ENCODE results near the gene RPS4Y1.
"Not testable (repeated sequence)": the region's sequence is repeated elsewhere in the genome, so short reads cannot be mapped to it uniquely, and the experiment has no call there.

Gene RPS4Y1

GRCh38 chrY:2841471-2841893 is at the start of gene RPS4Y1:
Gene RPS4Y1 (plus strand): TSS chrY:2841602. CDS start chrY:2841625, 23 bp downstream.
- Mint-ChIP-seq H3K4me1 (ENCODE audit: low read depth) (peaks cover 23% of the 10 kb centered on the region), H3K4me3 (peak within 1 kb of the TSS; percentile 79), H3K27ac (peak within 1 kb of the TSS; percentile 76), H3K27me3 (peaks cover 3% of the 10 kb centered on the region), H3K9me3 (no peaks in the 10 kb centered on the region), H3K36me3 (ENCODE audit: low read depth) (peaks cover 42% of the 10 kb centered on the region)
- intact Hi-C loops (cut with micrococcal nuclease), result loop anchor here (10.0 kb wide), 1 partner anchor 163 kb away; no protein-coding TSS in a partner anchor

DNA sequence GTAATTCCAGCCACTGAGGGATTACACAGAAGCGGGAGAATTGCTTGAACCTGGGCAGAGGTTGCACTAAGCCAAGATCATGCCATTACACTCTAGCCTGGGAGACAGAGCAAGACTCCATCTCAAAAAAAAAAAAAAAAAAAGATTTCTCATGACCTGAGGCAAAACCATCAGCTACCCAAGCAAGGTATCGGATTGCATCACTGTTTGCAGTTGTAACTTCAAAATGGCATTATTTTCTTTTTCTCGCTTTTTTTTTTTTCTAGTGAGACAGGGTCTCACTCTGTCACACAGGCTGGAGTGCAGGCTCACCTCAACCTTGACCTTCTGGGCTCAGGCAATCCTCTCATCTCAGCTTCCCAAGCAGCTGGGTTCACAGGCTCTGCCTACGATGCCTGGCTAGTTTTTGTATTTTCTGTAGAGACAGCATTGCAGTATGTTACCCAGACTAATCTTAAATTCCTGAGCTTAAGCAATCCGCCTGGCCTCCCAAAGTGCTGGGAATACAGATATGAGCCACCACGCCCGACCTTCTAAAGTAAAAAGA is 44.4 kb upstream of the RPS4Y1 start:
- no peak overlapping the region for H3K4me3 Mint-ChIP-seq
- no peak overlapping the region for H3K27ac Mint-ChIP-seq
- peaks cover 2% of the 10 kb centered on the region for H3K27me3 Mint-ChIP-seq
- intact Hi-C loops (cut with micrococcal nuclease), result no loop called here
- no peaks in the 10 kb centered on the region for H3K9me3 Mint-ChIP-seq
- no peaks in the 10 kb centered on the region for H3K36me3 Mint-ChIP-seq (ENCODE audit: low read depth)
- H3K4me1 Mint-ChIP-seq (ENCODE audit: low read depth), result no peaks in the 10 kb centered on the region

- Mint-ChIP-seq H3K27me3 (no peaks in the 10 kb centered on the region), H3K27ac (no peak overlapping the region), H3K4me1 (ENCODE audit: low read depth) (no peaks in the 10 kb centered on the region), H3K9me3 (no peaks in the 10 kb centered on the region), H3K4me3 (no peak overlapping the region), H3K36me3 (ENCODE audit: low read depth) (no peaks in the 10 kb centered on the region)
- intact Hi-C loops (cut with micrococcal nuclease), result no loop called here
Measured at GRCh38 chrY:2797991-2798390, 43.4 kb upstream of the RPS4Y1 start.

DNA sequence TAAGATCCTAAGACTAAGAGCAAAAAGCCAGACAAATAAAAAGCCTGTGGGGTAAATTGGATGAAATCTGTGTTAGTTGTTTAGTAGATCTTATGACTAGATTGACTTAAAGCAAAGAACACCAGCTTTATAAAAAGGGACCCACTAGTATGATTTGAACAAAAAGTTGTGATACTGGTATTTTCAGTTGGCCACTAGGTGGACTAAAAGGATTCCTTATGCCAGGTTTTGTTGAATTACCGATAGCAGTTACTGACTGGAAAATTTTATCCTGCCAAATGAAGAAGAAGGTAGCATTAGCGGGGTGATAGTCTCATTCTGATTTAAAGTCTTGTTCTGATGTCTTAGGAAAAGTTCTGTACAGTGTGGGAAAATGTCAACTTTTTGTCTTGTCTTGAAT is 41.2 kb upstream of the RPS4Y1 start:
- Mint-ChIP-seq H3K27ac (no peak overlapping the region), H3K4me1 (ENCODE audit: low read depth) (no peaks in the 10 kb centered on the region), H3K36me3 (ENCODE audit: low read depth) (no peaks in the 10 kb centered on the region), H3K27me3 (no peaks in the 10 kb centered on the region), H3K4me3 (no peak overlapping the region), H3K9me3 (no peaks in the 10 kb centered on the region)
- intact Hi-C loops (cut with micrococcal nuclease), result no loop called here

GRCh38 chrY:2817146-2817896 is 24.1 kb upstream of the RPS4Y1 start:
- H3K4me1 Mint-ChIP-seq (ENCODE audit: low read depth); H3K36me3 Mint-ChIP-seq (ENCODE audit: low read depth); H3K27ac Mint-ChIP-seq; H3K27me3 Mint-ChIP-seq; H3K4me3 Mint-ChIP-seq; intact Hi-C loops (cut with micrococcal nuclease); H3K9me3 Mint-ChIP-seq: not testable (repeated sequence)

DNA sequence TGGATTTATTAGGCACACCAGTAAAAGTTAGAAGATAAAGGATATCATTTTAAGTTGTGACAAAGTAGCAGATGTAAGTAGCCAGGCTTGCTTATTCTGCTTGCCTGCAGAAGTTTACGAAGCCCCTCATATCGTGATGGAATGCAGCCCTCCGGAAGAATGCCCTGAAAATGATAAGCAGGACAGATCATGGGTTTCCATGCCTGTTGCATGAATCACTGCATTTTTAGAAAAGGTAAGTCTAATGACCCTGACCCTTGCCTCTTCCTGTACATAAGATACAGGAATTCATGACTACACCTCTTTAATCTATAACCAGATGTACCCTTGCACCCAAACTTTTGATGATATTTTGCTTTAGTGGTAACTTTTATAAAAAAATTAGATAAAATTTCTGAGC is 16.9 kb upstream of the RPS4Y1 start:
- peaks cover 7% of the 10 kb centered on the region for H3K27me3 Mint-ChIP-seq
- H3K27ac Mint-ChIP-seq, result no peak overlapping the region
- no peaks in the 10 kb centered on the region for H3K4me1 Mint-ChIP-seq (ENCODE audit: low read depth)
- intact Hi-C loops (cut with micrococcal nuclease), result no loop called here
- no peaks in the 10 kb centered on the region for H3K36me3 Mint-ChIP-seq (ENCODE audit: low read depth)
- no peaks in the 10 kb centered on the region for H3K9me3 Mint-ChIP-seq
- no peak overlapping the region for H3K4me3 Mint-ChIP-seq

DNA sequence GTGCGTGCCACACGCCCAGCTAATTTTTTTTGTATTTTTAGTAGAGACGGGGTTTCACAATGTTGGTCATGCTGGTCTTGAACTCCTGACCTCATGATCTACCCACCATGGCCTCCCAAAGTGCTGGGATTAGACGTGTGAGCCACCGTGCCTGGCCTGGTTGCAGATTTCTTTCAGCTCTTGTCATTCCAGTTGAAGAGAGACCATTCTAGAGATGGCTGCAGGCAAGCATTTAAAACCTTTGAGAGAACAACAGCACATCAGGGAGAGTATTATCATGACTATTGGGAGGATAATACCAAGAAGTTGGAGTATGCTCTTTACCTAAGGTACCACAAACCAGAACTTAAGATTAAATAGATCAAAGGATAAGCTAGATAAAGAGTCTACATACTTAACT is 12.9 kb upstream of the RPS4Y1 start:
- no peak overlapping the region for H3K27ac Mint-ChIP-seq
- peaks cover 9% of the 10 kb centered on the region for H3K9me3 Mint-ChIP-seq
- H3K4me1 Mint-ChIP-seq (ENCODE audit: low read depth), result no peaks in the 10 kb centered on the region
- intact Hi-C loops (cut with micrococcal nuclease), result no loop called here
- peaks cover 17% of the 10 kb centered on the region for H3K27me3 Mint-ChIP-seq
- H3K4me3 Mint-ChIP-seq, result no peak overlapping the region
- no peaks in the 10 kb centered on the region for H3K36me3 Mint-ChIP-seq (ENCODE audit: low read depth)

- H3K27me3 Mint-ChIP-seq, result peaks cover 24% of the 10 kb centered on the region
- no peaks in the 10 kb centered on the region for H3K4me1 Mint-ChIP-seq (ENCODE audit: low read depth)
- no peak overlapping the region for H3K27ac Mint-ChIP-seq
- intact Hi-C loops (cut with micrococcal nuclease), result no loop called here
- no peak overlapping the region for H3K4me3 Mint-ChIP-seq
- H3K36me3 Mint-ChIP-seq (ENCODE audit: low read depth), result no peaks in the 10 kb centered on the region
- H3K9me3 Mint-ChIP-seq, result peaks cover 6% of the 10 kb centered on the region
Measured at GRCh38 chrY:2835230-2835629, 6.2 kb upstream of the RPS4Y1 start.

GRCh38 chrY:2837078-2837477 is 4.3 kb upstream of the RPS4Y1 start:
- H3K4me3 Mint-ChIP-seq, result no peak overlapping the region
- no peak overlapping the region for H3K27ac Mint-ChIP-seq
- no peaks in the 10 kb centered on the region for H3K9me3 Mint-ChIP-seq
- H3K4me1 Mint-ChIP-seq (ENCODE audit: low read depth), result no peaks in the 10 kb centered on the region
- peaks cover 18% of the 10 kb centered on the region for H3K27me3 Mint-ChIP-seq
- peaks cover 6% of the 10 kb centered on the region for H3K36me3 Mint-ChIP-seq (ENCODE audit: low read depth)
- intact Hi-C loops (cut with micrococcal nuclease), result no loop called here

GRCh38 chrY:2837932-2838331 is 3.5 kb upstream of the RPS4Y1 start:
- no peak overlapping the region for H3K4me3 Mint-ChIP-seq
- no peaks in the 10 kb centered on the region for H3K9me3 Mint-ChIP-seq
- H3K27me3 Mint-ChIP-seq, result peaks cover 17% of the 10 kb centered on the region
- H3K36me3 Mint-ChIP-seq (ENCODE audit: low read depth), result peaks cover 9% of the 10 kb centered on the region
- peaks cover 5% of the 10 kb centered on the region for H3K4me1 Mint-ChIP-seq (ENCODE audit: low read depth)
- intact Hi-C loops (cut with micrococcal nuclease), result no loop called here
- H3K27ac Mint-ChIP-seq, result no peak overlapping the region

DNA sequence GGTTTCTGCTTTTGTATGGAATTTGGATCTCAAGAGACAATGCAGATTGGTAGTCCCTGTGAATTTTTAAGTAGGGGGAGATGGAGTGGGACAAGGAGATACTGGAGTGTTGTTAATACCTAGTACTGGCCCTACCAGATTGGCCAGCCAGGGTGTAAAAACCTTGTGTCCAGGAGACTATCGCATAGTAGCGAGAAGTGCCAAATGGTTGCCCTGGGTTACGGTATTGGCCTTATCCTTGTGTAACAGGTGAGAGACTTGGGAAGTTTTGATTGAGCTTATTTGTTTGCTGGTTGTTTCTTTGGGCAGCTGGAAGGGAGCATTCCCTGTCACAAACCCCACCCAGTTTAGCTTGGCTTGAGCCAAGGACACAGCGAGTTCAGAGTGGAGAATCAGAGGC is 5.4 kb downstream of the RPS4Y1 start:
- H3K27ac Mint-ChIP-seq, result no peak overlapping the region
- H3K4me3 Mint-ChIP-seq, result no peak overlapping the region
- H3K36me3 Mint-ChIP-seq (ENCODE audit: low read depth), result peaks cover 91% of the 10 kb centered on the region

DNA sequence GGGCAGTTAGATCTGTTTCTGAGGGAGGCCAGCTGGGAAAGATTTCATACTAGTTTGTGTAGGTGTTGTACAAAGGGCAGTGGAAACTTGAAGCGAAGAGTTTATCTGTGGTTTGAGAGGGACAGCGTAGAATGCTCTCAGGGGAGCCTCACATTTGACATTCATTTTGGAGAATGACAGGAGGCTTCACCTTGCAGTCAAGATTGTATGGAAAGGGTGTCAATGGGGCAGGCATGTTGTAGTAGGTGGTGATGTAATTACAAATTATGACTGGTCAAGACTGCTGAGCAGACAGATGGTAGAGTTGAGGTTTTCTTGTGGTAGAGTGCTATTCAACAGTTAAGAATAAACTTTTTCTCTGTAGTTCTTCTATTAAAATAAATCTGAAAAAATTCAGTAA is 7.0 kb downstream of the RPS4Y1 start:
- Mint-ChIP-seq H3K9me3 (no peaks in the 10 kb centered on the region), H3K4me3 (no peak overlapping the region), H3K27me3 (no peaks in the 10 kb centered on the region), H3K4me1 (ENCODE audit: low read depth) (peaks cover 36% of the 10 kb centered on the region), H3K36me3 (ENCODE audit: low read depth) (peaks cover 93% of the 10 kb centered on the region), H3K27ac (no peak overlapping the region)
- intact Hi-C loops (cut with micrococcal nuclease), result loop anchor here (10.0 kb wide), 1 partner anchor 156 kb away; no protein-coding TSS in a partner anchor

More for the DNA sequence above, 5.4 kb downstream of the RPS4Y1 start:
- Mint-ChIP-seq H3K27me3 (no peaks in the 10 kb centered on the region), H3K4me1 (ENCODE audit: low read depth) (peaks cover 43% of the 10 kb centered on the region), H3K9me3 (no peaks in the 10 kb centered on the region)
- intact Hi-C loops (cut with micrococcal nuclease), result loop anchor here (10.0 kb wide), 1 partner anchor 158 kb away; no protein-coding TSS in a partner anchor

GRCh38 chrY:2849368-2849767 is 8.0 kb downstream of the RPS4Y1 start:
- peaks cover 92% of the 10 kb centered on the region for H3K36me3 Mint-ChIP-seq (ENCODE audit: low read depth)
- H3K4me1 Mint-ChIP-seq (ENCODE audit: low read depth), result peaks cover 26% of the 10 kb centered on the region
- H3K27me3 Mint-ChIP-seq, result no peaks in the 10 kb centered on the region
- H3K27ac Mint-ChIP-seq, result no peak overlapping the region
- H3K9me3 Mint-ChIP-seq, result no peaks in the 10 kb centered on the region
- intact Hi-C loops (cut with micrococcal nuclease), result loop anchor here (10.0 kb wide), 1 partner anchor 155 kb away; no protein-coding TSS in a partner anchor
- no peak overlapping the region for H3K4me3 Mint-ChIP-seq

- no peaks in the 10 kb centered on the region for H3K9me3 Mint-ChIP-seq
- H3K4me1 Mint-ChIP-seq (ENCODE audit: low read depth), result peaks cover 17% of the 10 kb centered on the region
- H3K36me3 Mint-ChIP-seq (ENCODE audit: low read depth), result peaks cover 95% of the 10 kb centered on the region
- H3K4me3 Mint-ChIP-seq, result no peak overlapping the region
- no peak overlapping the region for H3K27ac Mint-ChIP-seq
- intact Hi-C loops (cut with micrococcal nuclease), result no loop called here
- no peaks in the 10 kb centered on the region for H3K27me3 Mint-ChIP-seq
Measured at GRCh38 chrY:2854145-2854774, 12.9 kb downstream of the RPS4Y1 start.

All from dendritic cell treated with granulocyte-macrophage colony-stimulating factor and Interleukin-4, amounts not matched to agents 40 ng/mL and 50 ng/mL, for 4 days (primary cell).